Fibroblast of peridontal ligament (primary cell): ENCODE data around the gene CHST6.

ENCODE experiments used
- DNase-seq: peaks from one replicate; pipeline ENCODE4 v3.0.0-alpha.2; 2010; ENCODE audit errors: extremely low read depth

CHST6 gene

GRCh38 chr16:75433732-75434413, 61.4 kb downstream of the CHST6 start:
- peak; percentile 96 for DNase-seq

DNA sequence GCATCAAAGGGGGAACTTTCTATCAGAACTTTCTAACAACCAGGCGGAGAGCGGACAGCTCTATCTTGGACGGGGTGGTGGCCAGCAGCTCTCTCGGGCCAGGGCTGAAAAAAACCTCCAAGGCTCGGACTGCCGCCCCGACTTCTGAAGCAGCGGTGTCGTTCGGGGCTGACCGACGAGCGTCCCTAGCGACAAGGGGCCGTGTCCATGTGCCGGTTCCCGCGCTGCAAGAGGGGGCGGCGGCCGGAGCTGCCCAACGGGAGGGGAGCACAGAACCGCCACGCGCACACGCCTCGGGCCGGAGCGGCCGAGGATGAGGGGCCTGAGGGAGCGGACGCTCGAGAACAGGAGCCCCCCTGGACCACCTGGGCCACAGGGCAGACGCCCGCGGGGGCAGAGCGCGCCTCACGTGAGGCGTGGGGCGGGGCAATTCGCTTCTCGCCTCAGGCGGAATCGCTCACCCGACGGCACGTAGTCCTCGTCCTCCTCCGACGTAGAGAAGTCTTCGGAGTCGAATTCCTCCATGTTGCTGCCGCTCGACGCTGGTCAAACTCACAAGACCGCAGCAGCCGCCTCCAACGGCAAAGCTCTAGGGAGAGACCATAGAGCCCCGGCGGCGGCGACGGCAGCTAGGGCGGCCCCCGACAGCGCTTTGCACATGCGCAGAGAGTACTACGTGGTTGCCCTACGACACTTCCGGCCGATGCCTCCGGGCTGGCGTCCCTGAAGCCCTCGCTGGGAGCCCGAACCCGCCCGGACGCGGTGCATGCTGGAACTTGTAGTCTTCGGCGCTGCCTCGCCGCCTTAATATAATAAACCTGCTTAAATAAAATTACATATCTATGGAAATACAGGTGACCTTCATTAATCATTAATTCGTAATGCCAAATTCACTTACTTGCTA, 62.2 kb downstream of the CHST6 start, which contains the start of gene CFDP1:
Gene CFDP1 (minus strand): TSS at position 676 of the 904 bp plus-strand sequence. CDS start 151 bp downstream, at position 525.
- peak; percentile 92 for DNase-seq

DNA sequence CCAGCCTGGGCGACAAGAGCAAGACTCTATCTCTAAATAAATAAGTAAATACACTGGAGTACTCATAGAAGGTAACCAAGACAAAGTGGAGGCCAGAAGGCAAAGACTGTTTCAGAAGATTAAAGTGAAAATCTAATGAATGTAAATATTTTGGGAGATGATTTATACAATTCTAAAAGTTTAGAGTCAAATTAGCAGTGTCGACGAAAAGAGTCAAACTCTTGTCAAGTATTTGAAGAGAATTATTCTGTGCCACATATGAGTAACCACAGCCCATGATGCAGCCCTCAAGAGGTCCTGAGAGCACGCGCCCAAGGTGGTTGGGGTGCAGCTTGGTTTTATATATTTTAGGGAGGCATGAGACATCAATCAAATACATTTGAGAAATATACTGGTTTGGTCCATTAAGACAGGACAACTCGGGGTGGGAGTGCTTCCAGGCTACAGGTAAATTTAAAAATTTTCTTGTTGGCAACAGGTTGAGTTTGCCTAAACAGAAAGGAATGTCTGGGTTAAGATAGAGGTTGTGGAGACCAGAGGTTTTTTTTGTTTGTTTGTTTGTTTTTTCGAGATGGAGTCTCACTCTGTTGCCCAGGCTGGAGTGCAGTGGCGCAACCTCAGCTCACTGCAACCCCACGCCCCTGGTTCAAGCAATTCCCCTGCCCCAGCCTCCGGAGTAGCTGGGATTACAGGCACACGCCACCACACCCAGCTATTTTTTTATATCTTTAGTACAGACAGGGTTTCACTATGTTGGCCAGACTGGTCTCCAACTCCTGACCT, 65.4 kb downstream of the CHST6 start:
- DNase-seq: no peak

DNA sequence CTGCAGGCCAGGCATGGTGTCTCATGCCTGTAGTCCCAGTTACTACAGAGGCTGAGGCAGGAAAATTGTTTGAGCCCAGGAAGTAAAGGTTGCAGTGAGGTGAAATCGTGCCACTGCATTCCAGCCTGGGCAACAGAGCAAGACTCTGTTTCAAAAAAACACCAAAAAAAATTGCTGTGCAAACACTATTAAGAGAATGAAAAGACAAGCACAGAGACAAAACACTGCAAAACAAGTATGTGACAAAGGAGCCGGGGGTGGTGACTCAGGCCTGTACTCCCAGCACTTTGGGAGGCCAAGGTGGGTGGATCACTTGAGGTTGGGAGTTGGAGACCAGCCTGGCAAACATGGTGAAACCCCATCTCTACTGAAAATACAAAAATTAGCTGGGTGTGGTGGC, 68.7 kb downstream of the CHST6 start:
- DNase-seq: peak; percentile 6

DNA sequence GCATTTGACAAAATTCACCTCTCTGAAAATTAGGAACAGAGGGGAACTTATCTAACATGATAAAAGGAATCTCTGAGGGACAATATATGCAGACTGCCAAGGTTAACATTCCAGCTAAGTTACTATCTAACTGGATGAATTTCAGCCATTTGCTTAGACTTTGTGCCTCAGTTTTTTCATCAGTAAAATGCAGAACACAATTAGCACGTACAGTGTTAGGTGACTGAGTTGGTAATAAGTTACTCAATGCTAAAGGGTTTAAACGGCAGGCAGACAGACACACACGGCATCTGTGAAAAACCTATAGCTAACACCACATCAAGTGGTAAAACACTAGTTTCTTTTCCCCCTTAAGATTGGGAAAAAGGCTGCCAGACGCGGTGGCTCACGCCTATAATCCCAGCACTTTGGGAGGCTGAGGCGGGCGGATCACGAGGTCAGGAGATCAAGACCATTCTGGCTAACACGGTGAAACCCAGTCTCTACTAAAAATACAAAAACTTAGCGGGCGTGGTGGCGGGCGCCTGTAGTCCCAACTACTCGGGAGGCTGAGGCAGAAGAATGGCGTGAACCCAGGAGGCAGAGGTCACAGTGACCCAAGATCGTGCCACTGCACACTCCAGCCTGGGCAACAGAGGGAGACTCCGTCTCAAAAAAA, 71.0 kb downstream of the CHST6 start:
- peak; percentile 7 for DNase-seq

DNA sequence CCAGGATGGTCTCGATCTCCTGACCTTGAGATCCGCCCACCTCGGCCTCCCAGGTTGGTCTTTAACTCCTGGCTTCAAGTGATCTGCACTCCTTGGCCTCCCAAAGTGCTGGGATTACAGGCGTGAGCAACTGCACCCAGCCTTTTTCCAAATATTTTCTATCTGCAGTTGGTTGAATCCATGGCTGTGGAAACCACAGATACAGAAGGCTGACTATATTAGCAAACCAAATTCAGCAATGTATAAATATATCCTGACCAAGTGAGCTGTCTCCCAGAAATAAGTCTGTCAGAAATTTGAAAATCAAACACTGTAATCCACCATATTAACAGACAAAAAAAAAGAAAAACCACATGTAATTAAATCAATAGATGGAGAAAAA, 71.5 kb downstream of the CHST6 start:
- peak; percentile 8 for DNase-seq
